ENCODE results near the gene LRRC14B.

LRRC14B gene

GRCh38 chr5:172841-173251 is 18.4 kb upstream of the LRRC14B start:
- H3K27ac ChIP-seq: no peak overlapping the region
- DNase-seq (ENCODE audit: low read depth, low spot score): no peak

- no peak for DNase-seq (ENCODE audit: low read depth, low spot score)
Observed at GRCh38 chr5:173392-174290, 17.7 kb upstream of the LRRC14B start.

GRCh38 chr5:174291-174600 is 17.0 kb upstream of the LRRC14B start:
- no peak overlapping the region for H3K27ac ChIP-seq
- DNase-seq (ENCODE audit: low read depth, low spot score): no peak

More at GRCh38 chr5:173392-174290, 17.7 kb upstream of the LRRC14B start:
- no peak overlapping the region for H3K27ac ChIP-seq

- no peak for DNase-seq (ENCODE audit: low read depth, low spot score)
- H3K27ac ChIP-seq: no peak overlapping the region
Observed at GRCh38 chr5:174876-175465, 16.3 kb upstream of the LRRC14B start.

- H3K27ac ChIP-seq: no peak overlapping the region
- no peak for DNase-seq (ENCODE audit: low read depth, low spot score)
Observed at GRCh38 chr5:176296-176823, 14.9 kb upstream of the LRRC14B start.

- no peak overlapping the region for H3K27ac ChIP-seq
- DNase-seq (ENCODE audit: low read depth, low spot score): no peak
Observed at GRCh38 chr5:178110-178509, 13.2 kb upstream of the LRRC14B start.

GRCh38 chr5:179401-179800 is 11.9 kb upstream of the LRRC14B start:
- DNase-seq (ENCODE audit: low read depth, low spot score): no peak
- H3K27ac ChIP-seq: no peak overlapping the region

- no peak for DNase-seq (ENCODE audit: low read depth, low spot score)
Observed at GRCh38 chr5:180286-180918, 10.9 kb upstream of the LRRC14B start.

GRCh38 chr5:181160-181559 is 10.1 kb upstream of the LRRC14B start:
- no peak overlapping the region for H3K27ac ChIP-seq
- no peak for DNase-seq (ENCODE audit: low read depth, low spot score)

More at GRCh38 chr5:180286-180918, 10.9 kb upstream of the LRRC14B start:
- no peak overlapping the region for H3K27ac ChIP-seq

GRCh38 chr5:181566-181965 is 9.7 kb upstream of the LRRC14B start:
- no peak overlapping the region for H3K27ac ChIP-seq
- DNase-seq (ENCODE audit: low read depth, low spot score): no peak

GRCh38 chr5:182126-182525 is 9.2 kb upstream of the LRRC14B start:
- no peak overlapping the region for H3K27ac ChIP-seq
- DNase-seq (ENCODE audit: low read depth, low spot score): no peak

GRCh38 chr5:184471-184870 is 6.8 kb upstream of the LRRC14B start:
- H3K27ac ChIP-seq: no peak overlapping the region
- DNase-seq (ENCODE audit: low read depth, low spot score): no peak

GRCh38 chr5:185095-186070 is 5.9 kb upstream of the LRRC14B start:
- DNase-seq (ENCODE audit: low read depth, low spot score): no peak
- H3K27ac ChIP-seq: no peak overlapping the region

- no peak for DNase-seq (ENCODE audit: low read depth, low spot score)
- H3K27ac ChIP-seq: no peak overlapping the region
Observed at GRCh38 chr5:186091-187041, 4.9 kb upstream of the LRRC14B start.

- H3K27ac ChIP-seq: no peak overlapping the region
- no peak for DNase-seq (ENCODE audit: low read depth, low spot score)
Observed at GRCh38 chr5:187042-187431, 4.3 kb upstream of the LRRC14B start.

- DNase-seq (ENCODE audit: low read depth, low spot score): no peak
- H3K27ac ChIP-seq: no peak overlapping the region
Observed at GRCh38 chr5:187617-188451, 3.5 kb upstream of the LRRC14B start.

- DNase-seq (ENCODE audit: low read depth, low spot score): peak; percentile 26
- no peak overlapping the region for H3K27ac ChIP-seq
Observed at GRCh38 chr5:188488-189481, 2.5 kb upstream of the LRRC14B start.

Measured in epithelial cell of prostate (primary cell).